Dedifferentiated amniotic fluid mesenchymal stem cell (primary cell): Measurements from ENCODE around the gene EIF3F.

ENCODE experiments used
- DNase-seq: peaks from one replicate; pipeline ENCODE4 v3.0.0-alpha.2; 2016; ENCODE audit errors: extremely low spot score

Gene EIF3F, protein sequence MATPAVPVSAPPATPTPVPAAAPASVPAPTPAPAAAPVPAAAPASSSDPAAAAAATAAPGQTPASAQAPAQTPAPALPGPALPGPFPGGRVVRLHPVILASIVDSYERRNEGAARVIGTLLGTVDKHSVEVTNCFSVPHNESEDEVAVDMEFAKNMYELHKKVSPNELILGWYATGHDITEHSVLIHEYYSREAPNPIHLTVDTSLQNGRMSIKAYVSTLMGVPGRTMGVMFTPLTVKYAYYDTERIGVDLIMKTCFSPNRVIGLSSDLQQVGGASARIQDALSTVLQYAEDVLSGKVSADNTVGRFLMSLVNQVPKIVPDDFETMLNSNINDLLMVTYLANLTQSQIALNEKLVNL

DNA sequence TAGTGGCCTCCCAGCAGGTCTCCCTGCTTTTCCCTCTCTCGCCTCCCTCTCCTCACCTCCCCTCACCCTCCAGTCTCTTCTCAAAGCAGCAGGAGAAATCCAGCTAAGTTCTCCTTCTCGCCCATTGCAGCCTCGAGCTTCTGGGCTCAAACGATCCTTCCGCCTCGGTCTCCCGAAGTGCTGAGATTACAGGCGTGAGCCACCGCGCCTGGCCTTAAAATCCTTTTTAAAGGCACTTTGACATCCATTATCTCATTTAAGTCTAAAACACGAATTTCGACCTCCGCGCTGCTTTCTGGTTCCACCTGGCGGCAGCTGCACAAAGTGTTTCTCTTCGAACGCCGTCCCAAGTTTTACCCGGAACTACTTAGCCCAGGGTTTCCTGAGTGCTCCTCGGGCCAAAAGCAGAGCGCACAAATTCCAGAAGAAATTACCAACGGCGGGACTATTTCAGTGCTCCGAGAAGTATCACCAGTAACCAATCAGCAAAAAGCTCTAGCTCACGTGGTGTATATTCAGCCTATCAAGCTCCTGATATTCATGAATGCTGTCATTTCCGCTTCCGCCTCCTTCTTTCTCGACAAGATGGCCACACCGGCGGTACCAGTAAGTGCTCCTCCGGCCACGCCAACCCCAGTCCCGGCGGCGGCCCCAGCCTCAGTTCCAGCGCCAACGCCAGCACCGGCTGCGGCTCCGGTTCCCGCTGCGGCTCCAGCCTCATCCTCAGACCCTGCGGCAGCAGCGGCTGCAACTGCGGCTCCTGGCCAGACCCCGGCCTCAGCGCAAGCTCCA, at the start of gene EIF3F:
Gene EIF3F, plus strand, starts transcription at position 570 of the 792 bp plus-strand sequence. Its CDS starts 16 bp downstream, at position 586.
- DNase-seq = peak; percentile 100

DNA sequence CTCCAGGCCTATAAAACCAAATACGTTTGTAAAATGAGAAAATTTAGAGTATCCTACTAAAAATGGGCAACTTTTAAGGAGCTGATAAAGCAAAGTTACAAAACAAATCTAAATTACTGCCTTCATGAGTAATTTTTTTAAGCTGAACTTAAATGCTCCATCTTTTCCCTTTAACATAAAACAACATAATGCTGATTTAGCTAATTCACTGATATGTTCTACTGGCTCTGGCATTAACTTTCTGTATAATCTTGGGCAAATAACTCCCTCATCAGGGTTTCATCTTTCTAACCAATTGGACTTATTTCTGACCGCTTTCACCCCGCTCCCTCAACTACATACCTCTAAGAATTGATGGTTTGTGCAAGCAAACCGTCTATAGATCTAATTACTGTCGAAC, 46.0 kb upstream of the EIF3F start:
- DNase-seq = no peak

DNA sequence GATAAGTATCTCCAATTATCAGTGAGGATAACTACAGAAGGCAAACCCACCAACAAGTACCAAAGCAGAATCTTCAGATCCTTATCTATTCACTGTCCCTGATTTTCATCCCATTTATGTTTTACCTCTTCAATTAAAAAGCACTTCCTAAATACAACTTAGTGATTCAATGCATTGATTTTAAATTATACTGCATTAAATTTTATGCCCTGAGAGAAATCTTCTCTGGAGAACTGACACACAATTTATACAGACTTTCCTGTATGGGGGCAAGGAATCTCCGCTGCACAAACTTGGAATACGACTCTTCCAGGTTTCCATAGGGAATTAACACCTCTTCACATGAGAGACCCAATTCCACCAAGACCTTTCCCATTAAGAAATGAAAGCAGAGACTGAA, 45.5 kb upstream of the EIF3F start, which contains the start of gene OR10A3:
Gene OR10A3, minus strand, starts transcription at position 101 of the 400 bp plus-strand sequence. CDS start 2,188 bp downstream, outside the sequence.
- no peak for DNase-seq

DNA sequence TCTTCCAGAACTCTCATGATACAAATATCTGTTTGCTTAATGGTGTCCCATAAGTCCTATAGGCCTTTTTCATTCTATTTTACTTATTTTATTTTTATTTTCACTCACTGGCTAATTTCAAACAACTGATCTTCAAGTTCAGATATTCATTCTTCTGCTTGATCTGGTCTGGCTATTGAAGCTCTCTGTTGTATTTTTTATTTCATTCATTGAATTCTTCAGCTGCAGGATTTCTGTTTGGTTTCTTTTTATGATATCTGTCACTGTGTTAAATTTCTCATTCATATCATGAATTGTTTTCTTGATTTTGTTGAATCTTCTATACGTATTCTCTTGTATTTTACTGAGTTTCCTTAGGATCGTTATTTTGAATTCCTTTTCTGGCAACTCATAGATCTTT, 43.0 kb upstream of the EIF3F start:
- no peak for DNase-seq

DNA sequence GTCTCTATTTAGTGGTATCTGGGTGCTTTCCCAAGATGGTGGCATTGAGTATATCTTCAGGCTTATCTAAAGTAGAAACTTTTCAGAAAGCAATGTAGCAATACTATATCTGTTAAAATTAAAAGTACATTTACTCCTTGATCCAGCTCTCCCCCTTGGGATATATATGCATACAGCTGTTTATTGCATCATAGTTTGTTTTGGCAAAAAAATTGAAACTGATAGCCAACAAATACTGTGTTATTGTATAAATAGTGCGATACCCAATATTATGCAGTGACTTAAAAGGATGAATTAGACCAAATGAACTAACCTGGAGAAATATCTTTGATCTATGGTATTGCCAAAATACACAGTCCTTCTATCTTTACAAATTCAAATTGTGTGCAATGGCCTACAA, 37.2 kb upstream of the EIF3F start:
- no peak for DNase-seq

DNA sequence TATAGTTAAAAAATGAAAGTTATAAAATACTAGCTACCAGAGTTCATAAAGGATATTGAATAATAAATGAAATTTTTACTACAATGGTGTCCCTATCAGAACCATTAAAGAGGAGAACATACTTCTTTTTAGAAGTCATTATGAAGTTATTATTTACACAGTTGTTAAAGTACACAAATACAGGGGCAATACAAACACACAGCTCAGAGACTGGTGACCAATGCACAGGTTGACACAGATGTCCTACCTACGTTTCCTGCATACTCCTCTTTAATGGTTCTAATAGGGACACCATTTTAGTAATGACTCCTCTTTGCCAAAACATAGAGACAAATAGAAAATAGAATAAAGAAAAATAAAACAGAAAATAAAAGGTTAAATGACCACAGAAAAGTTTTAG, 31.9 kb upstream of the EIF3F start:
- no peak for DNase-seq

DNA sequence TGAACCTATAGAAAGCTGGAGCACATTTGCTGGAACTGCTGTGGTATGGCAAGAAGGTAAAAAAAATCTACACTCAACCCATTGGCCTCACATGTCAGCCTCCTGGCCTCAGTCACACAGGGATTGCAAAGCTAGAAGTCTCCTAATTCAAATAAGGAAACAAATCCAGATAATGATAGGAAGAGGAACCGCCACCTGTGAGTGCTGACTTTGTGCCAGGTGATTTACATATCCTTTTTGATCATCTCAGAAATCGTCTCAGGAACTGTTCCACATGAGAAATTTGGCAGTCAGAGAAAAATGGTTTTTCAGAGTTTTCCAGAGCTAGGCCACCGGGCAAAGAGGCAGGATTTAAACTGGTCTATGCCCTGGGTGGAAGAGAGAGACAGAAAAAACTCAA, 22.9 kb upstream of the EIF3F start:
- DNase-seq = no peak

DNA sequence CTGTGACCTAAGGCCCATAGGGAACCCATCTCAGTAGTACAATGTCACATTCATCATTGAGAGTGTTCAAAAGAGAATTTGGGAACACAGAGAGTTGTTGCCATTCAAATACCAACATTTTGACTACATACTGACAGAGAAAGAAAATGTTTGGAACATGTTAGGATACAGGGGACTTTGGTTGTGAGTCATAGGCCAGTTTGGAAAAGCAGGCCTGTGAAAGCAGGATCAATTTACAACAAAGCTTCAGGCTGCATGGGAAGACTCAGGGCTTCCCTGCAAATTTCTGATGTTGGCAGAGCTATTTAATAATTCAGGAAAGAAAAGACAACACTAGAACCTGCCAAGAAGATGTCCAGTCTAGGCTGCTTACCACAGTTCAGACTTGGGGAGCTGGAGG, 22.3 kb upstream of the EIF3F start:
- DNase-seq = peak; percentile 58

DNA sequence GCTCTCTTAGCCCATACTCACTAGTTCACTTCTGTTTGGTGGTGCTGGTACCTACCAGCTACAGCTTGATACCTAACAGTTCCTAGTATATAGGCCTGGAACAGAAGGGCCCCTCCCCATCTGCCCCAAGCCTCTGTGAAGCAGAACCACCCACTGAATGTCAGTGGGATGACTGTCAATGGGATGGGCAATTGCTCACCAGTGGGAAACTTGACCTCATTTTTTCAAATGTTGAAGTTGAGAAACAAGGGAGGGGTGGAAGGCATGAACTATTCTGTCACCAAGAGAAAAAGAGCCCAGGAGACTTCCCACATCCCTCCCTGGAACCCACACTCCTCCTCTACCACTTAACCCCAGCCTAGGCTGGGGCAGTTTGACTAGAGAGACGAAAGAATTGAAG, 21.8 kb upstream of the EIF3F start, which contains the start of gene NLRP10:
Gene NLRP10, minus strand, starts transcription at position 62 of the 400 bp plus-strand sequence. CDS start 1,952 bp downstream, outside the sequence.
- DNase-seq = peak; percentile 77

DNA sequence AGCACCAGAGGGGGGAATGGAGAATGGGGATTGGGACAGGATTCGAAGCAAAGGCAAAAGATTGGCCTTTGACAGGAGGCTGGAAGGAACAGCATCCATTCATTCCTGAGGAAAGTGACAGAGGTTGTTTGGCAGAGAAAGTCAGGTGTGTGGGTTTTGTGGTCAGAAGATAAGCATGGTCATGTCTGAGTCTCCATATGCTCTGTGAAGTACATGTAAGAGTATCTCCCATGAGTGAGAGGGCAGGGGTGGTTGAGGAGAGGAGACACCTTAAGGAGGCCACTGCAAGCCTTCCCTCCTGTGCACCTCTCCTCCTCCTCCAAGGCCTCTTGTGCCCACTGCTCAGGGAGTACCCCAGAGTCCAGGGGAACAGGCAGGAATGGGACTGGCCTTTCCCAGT, 20.0 kb upstream of the EIF3F start:
- no peak for DNase-seq

DNA sequence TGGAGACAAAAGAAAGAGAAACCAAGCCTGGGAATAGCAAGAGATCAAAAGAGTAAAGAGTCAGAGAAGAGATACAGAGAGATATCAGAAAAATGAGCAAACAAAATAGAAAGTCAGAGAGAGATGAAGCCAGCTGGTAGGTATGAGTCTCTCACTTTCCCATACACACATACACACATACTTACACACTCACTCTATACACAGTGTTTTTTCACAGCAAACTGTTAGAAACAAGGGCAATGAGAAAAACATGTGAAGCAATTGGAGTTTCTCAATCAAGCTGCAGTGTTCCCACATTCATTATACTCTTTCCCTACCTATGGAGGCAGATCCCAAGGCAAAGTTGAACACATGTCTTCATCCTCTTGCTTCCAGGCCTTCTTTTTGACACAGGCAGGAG, 19.3 kb upstream of the EIF3F start:
- DNase-seq = no peak

DNA sequence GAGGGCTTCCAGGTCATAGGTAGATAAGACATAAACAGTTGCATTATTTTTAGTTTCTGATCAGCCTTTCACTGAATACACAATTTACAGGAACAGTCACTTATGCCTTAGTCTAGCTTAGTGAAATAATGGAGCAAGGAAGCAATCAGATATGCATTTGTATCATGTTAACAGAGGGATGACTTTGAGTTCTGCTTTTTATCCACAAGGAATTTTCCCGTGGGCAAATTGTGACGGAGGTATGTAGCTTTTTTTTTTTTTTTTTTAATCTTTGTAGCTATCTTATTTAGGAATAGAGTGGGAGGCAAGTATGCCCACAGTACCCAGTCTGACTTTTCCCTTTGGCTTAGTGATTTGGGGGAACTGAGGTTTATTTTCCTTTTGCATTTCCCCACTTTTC, 18.5 kb upstream of the EIF3F start:
- DNase-seq = peak; percentile 48

DNA sequence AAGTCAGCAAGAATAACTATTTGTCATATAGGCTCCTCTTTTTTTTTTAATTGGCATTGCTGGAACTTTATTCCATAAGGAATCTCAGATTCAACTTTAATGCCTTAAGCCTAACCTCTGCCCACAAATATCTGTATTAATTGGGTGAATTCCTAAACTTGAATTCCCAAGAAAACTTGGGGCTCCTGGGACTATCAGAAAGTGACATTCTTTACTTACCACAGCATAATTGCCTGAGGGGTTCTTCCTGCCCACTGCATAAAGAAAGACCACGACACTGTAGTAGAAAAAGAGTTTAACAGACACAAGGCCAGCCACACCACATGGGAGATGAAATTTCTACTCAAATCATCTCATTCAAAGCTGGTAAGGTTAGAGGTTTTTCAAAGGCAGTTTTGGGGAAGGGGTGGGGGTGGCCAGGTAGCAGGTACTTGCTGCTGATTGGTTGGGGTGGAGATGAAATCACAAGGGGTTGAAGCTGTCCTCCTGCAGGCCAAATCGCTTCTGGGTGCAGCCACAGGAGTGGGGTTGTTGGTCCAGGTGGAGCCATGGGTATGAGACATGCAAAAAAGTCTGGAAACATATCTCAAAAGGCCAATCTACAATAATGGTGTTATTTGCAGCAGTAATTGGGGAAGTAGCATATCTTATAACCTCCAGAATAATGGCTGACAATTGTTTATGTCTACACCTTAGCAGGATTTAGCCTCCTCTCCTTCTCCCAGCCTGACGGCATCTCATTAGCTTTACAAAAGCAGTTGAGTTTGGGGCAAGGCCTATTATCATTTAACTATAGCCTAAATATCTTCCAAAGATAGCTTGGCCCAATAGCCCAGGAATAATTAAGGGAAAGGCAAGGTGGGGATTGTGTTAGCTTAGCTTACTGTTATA, 17.1 kb upstream of the EIF3F start:
- DNase-seq = peak; percentile 49

DNA sequence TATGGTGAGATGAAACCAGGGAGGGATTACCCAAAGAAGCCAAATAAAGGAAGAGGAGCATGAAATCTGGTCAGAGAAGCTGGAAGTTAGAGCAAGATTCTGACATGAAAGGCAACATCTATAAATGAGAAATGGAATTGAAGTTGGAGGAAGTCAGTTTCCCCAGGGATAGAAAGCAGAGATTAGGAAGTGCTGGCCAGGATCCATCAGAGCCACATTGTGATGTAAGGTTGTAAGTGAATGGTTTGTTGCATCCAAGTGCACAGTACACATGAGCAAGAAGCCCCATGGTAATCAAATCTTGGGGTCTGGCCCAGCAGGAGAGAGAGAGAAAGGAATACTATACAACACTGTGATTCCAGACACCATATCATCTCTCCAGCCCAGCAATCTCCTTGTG, 15.3 kb upstream of the EIF3F start:
- no peak for DNase-seq

DNA sequence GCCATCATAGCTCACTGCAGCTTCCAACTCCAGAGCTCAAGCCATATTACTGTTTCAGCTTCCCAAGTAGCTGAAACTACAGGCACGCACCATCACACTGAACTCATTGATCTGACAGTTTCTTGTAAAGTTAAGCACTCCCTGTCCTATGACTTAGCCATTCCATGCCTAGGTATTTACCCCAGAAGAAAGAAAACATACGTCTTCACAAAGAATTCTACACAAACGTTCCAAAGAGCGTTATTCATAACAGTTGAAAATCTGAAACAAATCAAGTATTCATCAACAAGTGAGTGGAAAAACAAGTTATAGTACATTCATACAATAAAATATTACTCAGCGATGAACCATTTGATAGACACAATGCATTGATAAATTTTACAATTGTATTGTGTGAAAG, 14.1 kb upstream of the EIF3F start:
- DNase-seq = no peak

DNA sequence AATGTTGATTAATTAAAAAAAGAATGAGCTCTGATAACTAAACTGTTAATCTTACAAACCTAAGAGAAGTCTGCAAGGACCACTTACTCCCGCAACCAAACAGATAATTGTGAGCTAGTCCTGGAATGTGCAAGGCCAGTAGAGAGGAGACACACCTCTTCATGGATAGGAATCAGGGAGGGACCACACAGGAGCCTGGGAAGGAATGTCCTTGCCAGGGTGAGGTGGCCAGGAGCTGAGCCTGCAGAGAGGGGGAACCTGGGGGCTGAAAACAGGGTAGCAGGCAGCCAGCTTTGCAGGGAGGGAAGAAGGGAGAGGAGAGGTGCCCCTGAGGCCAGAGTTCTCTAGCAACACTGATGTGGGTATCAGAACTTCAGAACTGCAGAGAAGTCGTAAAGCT, 12.5 kb upstream of the EIF3F start:
- DNase-seq = no peak

DNA sequence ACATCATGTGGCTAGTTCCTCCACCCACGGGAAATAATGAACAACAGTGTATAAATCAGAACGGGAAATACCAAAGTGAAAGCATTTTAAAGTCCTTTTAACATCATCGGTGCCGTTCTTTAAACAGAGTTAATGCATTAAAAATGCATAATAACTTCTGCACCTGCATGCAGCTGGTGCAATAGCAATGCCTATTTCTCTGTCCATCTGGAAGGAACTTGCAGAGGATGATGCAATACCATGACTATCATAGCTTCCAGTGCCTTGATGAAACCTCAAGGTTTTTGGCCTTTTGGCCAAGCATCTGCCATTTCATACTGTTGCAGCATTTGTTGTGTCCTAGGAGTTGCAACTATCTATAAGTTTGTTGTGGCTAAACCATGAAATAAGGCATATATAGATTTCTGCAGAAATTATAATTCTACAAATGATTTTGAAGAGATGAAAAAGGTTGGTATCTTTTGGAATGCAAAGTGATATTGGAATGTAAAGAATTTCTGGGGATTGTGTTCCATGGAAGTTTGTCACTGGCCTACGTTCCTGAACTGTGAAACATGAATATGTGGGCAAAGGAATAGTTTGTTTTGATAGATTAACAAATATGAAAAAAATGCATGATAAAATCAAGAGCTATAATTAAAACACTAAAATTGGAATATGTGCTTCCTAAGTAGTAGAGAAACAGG, 9.8 kb upstream of the EIF3F start:
- DNase-seq = peak; percentile 93

DNA sequence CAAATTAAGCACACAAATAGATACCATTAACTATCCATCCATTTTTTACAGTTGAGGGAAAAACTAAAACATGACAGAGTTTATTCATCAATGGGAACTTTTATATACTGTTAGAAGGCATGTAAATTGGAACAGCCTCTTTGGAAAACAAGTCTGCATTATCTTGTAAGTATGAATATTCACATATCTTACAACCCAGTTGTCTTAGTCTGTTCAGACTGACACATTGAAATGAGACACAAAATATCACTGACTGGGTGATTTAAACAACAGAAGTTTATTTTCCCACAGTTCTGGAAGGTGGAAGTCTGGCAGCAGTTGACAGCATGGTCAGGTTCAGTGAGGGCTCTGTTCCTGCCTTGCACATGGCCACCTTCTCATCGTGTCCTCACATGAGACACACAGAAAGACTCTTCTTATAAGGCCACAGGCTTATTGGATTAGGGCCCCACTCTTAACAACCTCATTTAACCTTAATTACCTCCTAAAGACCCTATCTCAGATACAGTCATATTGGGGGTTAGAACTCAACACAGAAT, 5.4 kb upstream of the EIF3F start:
- DNase-seq = no peak

DNA sequence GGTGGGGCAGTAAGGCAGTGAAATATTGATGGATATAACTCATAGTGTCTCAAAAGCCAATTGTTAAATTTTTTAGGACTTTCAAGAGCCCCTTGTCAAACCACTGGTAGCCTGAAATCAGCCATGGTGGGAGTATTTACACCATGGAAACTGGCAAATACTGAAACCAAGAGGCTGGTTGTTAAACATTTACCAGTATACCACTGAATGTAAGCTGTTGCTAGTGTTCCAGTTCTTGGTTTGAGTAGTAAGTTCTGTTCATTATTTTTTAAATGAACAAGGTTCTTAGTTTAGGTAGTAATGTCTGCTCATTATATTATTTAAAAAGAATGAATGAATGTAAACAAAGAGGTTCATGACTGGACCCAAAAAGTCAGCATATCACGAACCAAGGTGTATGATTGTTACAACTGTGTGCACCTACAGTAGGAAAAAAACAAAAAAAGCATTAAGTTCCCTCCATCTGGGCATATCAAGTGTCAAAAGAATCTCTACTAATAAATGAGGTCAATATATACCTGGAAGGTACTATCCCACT, 4.5 kb upstream of the EIF3F start:
- DNase-seq = no peak

DNA sequence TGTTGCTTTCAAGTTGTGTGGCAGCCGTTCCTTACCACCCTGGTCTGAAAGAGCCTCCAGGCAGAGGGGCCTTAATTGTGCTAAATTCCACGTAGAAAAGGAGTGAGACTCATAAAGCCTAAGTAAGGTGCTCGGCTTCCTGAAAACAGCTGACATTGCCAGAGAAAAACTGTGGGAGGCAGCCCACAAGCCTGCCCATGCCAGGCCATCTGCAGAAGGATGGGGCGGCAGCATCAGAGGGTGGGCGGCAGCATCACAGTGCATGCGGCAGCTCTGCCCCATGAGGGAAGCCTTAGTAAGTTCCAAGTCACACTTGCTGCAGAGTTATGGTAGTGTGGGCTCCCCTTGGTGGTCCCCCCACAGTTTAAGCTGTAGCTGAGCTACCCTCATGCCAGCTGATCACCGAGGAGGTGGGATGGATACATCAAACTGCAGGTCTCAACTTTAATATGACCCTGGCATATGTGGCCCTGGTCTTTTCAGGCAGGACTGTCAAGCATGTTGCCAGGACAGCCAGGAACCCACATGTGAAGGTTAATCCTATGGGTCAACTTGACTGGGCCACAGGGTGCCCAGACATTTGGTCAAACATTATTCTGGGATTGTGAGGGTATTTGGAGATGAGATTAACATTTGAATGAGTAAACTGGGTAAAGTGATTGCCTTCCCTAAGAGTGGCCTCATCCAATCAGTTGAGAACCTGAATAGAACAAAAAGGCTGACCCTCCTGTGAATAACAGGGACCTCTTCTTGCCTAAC, 3.1 kb upstream of the EIF3F start:
- DNase-seq = no peak
